ENCODE results near the gene ZNF273. TPM values are rescaled to one million over a fixed set of nuclear protein-coding genes. Genes with fewer than 3 reads are reported as not detected.
A peak's percentile ranks its signal among the peaks of the same experiment; 100 is the strongest.

Gene ZNF273
- total RNA-seq, 1 donor from 2014 or later, result 7.4 TPM

- DNase-seq, result no peak
Measured at GRCh38 chr7:64877714-64878610, 25.1 kb upstream of the ZNF273 start.

DNA sequence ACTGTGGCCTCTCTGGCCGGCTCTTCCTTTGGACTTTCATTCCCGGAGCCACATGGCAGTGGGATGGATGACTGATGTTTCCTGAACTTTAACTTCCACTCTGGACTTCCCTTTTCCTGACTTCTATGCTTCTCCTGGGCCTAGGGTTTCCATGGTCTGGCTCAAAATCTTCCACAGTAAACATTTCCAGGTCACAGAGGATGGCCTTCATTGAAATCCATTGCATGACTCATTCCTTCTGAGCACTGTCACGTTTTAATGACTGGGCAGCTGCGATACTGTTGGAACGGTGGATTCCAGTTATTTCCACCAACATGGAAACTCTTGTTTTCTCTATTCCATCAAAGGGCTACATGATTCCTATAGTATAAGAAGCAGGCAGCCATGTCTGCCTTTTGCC lies 24.4 kb upstream of the ZNF273 start:
- DNase-seq, result no peak

- DNase-seq, result no peak
Measured at GRCh38 chr7:64879086-64879730, 23.9 kb upstream of the ZNF273 start.

- DNase-seq, result no peak
Measured at GRCh38 chr7:64879800-64880199, 23.3 kb upstream of the ZNF273 start.

- DNase-seq, result no peak
Measured at GRCh38 chr7:64880322-64881297, 22.5 kb upstream of the ZNF273 start.

DNA sequence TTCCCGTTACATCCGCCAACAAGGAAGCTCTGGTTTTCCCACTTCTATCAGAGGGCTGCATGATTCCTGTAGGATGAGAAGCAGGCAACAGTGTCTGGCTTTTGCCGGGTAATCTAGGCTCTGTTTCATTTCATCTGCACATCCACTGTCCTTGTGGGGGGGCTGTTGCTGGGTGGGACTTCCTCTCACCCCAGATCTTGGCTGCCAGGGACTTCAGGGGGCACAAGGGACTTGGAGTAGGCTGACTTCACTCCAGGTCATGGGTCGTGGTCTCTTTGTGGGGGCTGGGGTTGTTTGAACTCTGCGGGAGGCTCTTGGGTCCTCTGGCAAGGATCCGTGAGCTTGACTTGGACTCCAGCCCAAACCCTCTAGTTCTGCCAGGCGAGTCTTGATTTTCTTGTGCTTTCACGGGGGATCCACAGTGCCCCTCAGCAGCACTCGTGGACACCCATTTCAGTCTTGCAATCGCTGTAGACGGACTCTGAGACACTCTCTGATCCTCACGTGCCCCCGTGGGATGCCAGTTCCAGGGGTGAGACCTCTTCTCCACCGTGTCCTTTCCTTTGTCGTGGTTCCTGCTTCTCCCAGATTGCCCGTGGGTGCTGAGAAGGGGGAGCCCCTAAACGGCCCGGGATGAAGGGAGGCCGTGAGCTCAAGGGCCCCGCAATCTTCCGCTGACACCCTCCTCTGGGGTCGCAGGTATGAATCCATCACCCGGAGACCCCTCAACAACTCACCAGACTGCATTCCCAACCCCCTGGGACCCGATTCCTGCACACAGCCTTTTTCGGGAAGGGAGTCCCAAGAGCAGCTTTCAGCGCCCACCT lies 21.4 kb upstream of the ZNF273 start:
- no peak for DNase-seq

- DNase-seq, result peak; percentile 75
Measured at GRCh38 chr7:64882341-64883112, 20.5 kb upstream of the ZNF273 start.

- DNase-seq, result no peak
Measured at GRCh38 chr7:64883113-64883905, 19.8 kb upstream of the ZNF273 start.

- no peak for DNase-seq
Measured at GRCh38 chr7:64884085-64884912, 18.8 kb upstream of the ZNF273 start.

DNA sequence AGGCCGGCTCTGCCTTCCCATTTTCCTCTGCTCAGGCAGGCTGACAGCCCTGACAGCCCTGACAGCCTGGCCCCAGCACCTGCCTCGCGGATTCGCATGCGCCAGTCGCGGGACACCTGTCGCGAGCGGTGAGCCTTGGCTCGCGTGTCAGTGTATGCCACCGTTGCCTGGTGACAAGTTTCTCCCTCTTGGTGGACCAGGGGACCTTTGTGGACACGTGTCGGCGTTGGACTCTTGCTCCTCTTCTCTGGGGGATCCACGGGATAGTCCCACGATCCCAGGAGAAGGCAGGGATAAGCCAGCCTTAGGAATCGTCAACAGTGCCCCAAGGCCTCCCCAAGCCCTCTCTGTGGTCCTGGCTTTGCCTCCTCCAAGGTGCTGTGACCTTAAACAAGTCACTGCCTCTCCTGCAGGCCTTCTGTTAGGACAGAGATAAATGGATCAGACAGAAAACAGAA lies 18.1 kb upstream of the ZNF273 start:
- DNase-seq, result no peak

DNA sequence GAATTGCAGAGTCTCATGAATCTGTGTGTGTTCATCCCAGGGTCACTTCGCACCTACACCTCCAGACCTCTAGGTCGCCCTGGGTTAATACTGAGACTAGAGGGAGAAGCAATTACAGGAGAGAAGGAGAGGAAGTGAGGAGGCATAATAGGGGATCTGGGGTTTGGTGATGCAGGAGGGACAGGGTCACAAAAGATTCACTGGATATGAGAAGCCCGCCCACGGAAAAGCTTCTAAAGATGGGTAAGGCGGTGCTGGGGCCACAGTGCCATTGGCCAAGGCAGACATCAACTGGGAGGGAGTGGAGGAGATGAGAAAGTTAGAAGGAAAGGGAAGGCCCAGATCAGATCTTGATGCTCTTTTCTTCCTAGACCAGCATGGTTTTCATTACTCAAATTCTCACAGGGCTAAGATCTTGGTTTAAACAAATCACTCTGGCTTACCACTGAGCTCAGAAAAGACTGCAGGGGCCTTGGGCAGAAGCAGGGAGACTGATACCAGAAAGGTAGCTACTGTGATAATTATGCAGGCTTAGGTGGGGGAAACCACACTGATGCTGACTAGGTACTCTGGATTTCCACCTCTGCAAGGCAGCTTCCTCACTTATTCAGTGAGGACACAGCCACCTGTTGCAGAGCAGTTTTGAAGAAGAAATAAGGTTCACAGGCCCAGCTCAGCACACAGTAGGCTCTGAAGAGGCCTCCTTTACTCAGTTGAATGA lies 17.4 kb upstream of the ZNF273 start:
- no peak for DNase-seq

DNA sequence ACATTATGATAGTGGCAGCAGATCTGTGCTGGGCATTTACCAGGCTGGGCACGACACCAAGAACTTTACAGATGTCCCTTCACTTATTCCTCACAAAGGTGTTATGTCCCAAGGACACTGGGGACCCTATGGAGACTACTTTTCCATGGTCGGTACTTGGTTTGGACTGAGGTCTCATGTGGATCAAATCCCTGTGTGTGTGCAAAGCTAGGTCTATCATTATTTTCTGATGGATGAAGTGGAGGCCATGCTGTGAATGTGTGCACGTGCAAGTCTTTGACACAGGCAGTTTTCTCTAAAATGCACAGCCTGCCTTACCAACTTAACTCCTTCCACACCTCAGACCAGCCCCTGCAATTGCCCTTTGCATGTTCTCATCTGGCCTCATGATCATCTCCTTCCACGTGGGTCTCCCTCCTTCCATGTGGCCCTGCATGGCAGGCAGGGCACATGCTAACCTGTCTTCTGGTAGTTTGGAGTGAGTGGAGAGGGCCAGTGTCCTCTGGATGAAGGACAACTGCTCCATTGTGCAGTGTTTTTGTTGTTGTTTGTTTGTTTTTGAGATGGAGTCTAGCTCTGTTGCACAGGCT lies 16.0 kb upstream of the ZNF273 start:
- no peak for DNase-seq

DNA sequence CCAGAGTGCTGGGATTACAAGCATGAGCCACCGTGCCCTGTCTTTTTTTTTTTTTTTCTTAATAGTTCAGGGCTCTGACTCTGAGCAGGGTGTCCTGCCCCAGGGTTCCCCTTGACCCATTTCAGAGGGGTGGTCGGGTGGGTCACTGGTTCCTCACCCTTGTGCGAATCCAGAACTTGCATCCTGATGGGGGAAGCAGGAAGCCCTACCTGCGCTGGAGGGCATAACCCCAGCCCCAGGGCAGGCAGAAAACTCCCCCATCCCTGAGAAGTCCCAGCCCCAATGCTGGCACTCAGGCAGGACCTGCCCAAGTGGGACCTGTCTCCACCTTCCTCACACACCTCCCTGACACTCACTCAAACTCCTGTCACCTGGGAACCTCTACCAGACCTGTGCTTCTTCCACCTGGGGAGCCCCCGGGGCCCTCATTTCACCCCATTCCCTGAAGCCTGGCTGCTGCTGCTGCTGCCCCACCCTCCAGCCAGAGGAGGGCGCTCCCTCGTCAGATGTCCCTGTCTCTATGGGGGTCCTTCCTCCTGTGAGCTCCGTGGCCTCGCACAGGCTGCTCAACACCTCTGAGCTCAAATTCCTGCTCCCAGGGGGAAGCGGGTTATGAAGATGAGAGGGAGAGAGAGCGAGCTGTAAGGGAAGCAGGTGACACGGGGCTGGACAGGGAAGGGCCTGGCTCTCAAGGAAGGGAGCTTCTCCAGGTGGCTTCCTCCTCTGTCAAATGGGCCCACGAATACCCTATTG lies 15.1 kb upstream of the ZNF273 start:
- peak; percentile 33 for DNase-seq

- no peak for DNase-seq
Measured at GRCh38 chr7:64888561-64888900, 14.5 kb upstream of the ZNF273 start.

DNA sequence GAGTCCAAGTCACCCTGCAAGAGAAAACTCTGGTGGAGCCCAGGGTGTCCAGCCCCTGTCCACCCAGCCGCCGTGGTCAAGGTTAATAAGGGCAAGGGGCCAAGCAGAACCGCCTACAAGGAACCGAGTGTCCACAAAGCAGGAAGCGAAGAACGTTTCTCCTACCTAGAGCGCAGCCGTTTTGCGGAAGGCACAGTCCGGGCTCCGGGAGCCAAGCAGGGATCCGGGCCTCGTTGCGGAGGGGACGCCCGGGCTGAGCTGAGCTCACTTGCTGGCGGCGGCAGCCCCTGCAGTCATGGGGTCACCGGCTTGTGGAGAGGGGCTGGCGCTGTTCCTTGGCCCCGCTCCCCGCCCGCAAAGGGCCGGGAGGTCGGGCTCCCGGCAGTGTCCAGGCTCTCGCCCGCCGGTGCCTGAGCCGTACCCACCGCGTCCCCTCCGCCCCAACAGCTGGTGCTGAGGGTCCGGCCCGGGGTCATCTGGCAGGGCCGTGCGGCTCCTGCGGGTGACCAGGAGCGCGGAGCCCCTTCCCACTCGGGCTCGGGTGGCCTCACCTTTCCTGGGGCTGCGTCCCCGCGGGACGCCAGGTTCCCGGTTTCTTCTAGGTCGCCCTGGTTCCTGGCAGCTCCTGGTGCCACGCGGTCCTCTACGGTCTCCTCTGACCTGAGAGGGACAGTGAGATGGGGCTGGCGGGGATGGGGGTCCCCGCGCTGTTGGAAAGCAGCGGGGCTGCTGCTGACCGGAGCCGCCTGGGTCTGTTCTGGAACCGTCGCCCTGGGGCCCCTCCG lies 14.0 kb upstream of the ZNF273 start:
- DNase-seq, result peak; percentile 27

- DNase-seq, result no peak
Measured at GRCh38 chr7:64889686-64890162, 13.3 kb upstream of the ZNF273 start.
